Measurements from ENCODE around the gene CD59. TPM values are rescaled to one million over a fixed set of nuclear protein-coding genes. Genes with fewer than 3 reads are reported as not detected.
"Not testable (repeated sequence)": the region's sequence is repeated elsewhere in the genome, so short reads cannot be mapped to it uniquely, and the experiment has no call there.

Gene CD59
- total RNA-seq, 1 donor from 2014 or later = 319 TPM

- ATAC-seq = peak; percentile 64
Observed at GRCh38 chr11:33742249-33742851, 6.1 kb upstream of the CD59 start.

- no peak for ATAC-seq
Observed at GRCh38 chr11:33741806-33742205, 5.6 kb upstream of the CD59 start.

- ATAC-seq = no peak
Observed at GRCh38 chr11:33737362-33737821, 1.2 kb upstream of the CD59 start.

- peak; percentile 41 for ATAC-seq
Observed at GRCh38 chr11:33735271-33736147, 714 bp downstream of the CD59 start.

GRCh38 chr11:33734441-33735270 lies 1.6 kb downstream of the CD59 start:
- peak; percentile 29 for ATAC-seq

GRCh38 chr11:33733980-33734379 lies 2.2 kb downstream of the CD59 start:
- ATAC-seq = no peak

GRCh38 chr11:33731723-33732531 lies 4.3 kb downstream of the CD59 start:
- ATAC-seq = no peak

GRCh38 chr11:33730716-33731115 lies 5.5 kb downstream of the CD59 start:
- ATAC-seq = no peak

GRCh38 chr11:33729072-33729664 lies 7.1 kb downstream of the CD59 start:
- not testable (repeated sequence) for ATAC-seq

- not testable (repeated sequence) for ATAC-seq
Observed at GRCh38 chr11:33727539-33727938, 8.7 kb downstream of the CD59 start.

- ATAC-seq = no peak
Observed at GRCh38 chr11:33725496-33725895, 10.7 kb downstream of the CD59 start.

- peak; percentile 24 for ATAC-seq
Observed at GRCh38 chr11:33724644-33725035, 11.6 kb downstream of the CD59 start.

- ATAC-seq = peak; percentile 53
Observed at GRCh38 chr11:33723238-33723881, 12.9 kb downstream of the CD59 start.

- ATAC-seq = peak; percentile 69
Observed at GRCh38 chr11:33722590-33723234, 13.5 kb downstream of the CD59 start.

GRCh38 chr11:33721984-33722383 lies 14.2 kb downstream of the CD59 start:
- ATAC-seq = no peak

GRCh38 chr11:33721426-33721825 lies 14.8 kb downstream of the CD59 start:
- ATAC-seq = no peak

GRCh38 chr11:33719587-33719986 lies 16.6 kb downstream of the CD59 start:
- ATAC-seq = peak; percentile 46

GRCh38 chr11:33718440-33718839 lies 17.8 kb downstream of the CD59 start:
- ATAC-seq = no peak

GRCh38 chr11:33716243-33716642 lies 20.0 kb downstream of the CD59 start:
- peak; percentile 60 for ATAC-seq

- ATAC-seq = no peak
Observed at GRCh38 chr11:33713856-33714398, 22.3 kb downstream of the CD59 start.

Data from esophagus mucosa (tissue), 1 donor.